SK-N-SH treated with all-trans-retinoic acid at 6 μM for 48 hours (cell line): ENCODE measurements around the gene LRRFIP1.

Source experiments
- CSRNP3 ChIP-seq: fragments of 250-450 bp; sonication (Bioruptor Pico); IDR thresholded peaks from 2 replicates; pipeline ENCODE4 v1.5.1; 2021; ENCODE audit warnings: mild to moderate bottlenecking, moderate library complexity
- ESRRG ChIP-seq: fragments of 250-450 bp; sonication (Bioruptor Pico); IDR thresholded peaks from 2 replicates; pipeline ENCODE4 v1.6.1; 2021; ENCODE audit warnings: mild to moderate bottlenecking
- OSR1 ChIP-seq: fragments of 250-450 bp; sonication (Bioruptor Pico); IDR thresholded peaks from 2 replicates; pipeline ENCODE4 v1.8.0; 2022; ENCODE audit warnings: moderate library complexity, mild to moderate bottlenecking, inconsistent platforms
- ZNF70 ChIP-seq: fragments of 450-650 bp; formaldehyde crosslinking; IDR thresholded peaks from 2 replicates; pipeline ENCODE4 v1.5.0; 2020; ENCODE audit warnings: mild to moderate bottlenecking, moderate library complexity
- TF ChIP-seq, protein P1 (sequence below): fragments of 250-450 bp; sonication (Bioruptor Pico); IDR thresholded peaks from 2 replicates; pipeline ENCODE4 v1.8.0; 2020; ENCODE audit warnings: mild to moderate bottlenecking, moderate library complexity, borderline replicate concordance
- TF ChIP-seq, protein P2 (sequence below): fragments of 250-450 bp; sonication (Bioruptor Pico); IDR thresholded peaks from 2 replicates; pipeline ENCODE4 v1.5.0; 2020; ENCODE audit warnings: mild to moderate bottlenecking, moderate library complexity

DNA sequence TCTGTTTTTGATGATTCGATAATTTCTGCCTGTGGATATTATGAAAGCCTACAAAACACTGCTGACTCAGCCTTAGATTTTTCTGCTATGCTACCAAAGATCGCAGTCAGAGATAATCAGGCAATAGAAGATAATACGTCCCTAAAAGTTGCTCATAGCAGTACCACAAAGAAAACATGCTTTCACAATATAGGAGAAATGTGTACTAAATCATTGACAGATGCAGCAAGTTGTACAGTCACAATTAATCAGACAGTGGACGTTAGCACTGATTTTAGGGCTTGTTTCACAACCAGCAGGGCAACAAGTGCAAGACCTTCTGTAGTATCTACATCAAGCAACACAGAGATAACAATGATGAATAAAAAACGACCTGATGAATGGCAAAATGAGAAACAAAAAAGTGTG, 190.7 kb downstream of the LRRFIP1 start:
- TF ChIP-seq ESRRG (CRISPR knock-in tag), result no peak
- TF ChIP-seq CSRNP3, result no peak
- no peak for TF ChIP-seq ZNF70 (CRISPR knock-in tag)
- TF ChIP-seq, protein P1, sequence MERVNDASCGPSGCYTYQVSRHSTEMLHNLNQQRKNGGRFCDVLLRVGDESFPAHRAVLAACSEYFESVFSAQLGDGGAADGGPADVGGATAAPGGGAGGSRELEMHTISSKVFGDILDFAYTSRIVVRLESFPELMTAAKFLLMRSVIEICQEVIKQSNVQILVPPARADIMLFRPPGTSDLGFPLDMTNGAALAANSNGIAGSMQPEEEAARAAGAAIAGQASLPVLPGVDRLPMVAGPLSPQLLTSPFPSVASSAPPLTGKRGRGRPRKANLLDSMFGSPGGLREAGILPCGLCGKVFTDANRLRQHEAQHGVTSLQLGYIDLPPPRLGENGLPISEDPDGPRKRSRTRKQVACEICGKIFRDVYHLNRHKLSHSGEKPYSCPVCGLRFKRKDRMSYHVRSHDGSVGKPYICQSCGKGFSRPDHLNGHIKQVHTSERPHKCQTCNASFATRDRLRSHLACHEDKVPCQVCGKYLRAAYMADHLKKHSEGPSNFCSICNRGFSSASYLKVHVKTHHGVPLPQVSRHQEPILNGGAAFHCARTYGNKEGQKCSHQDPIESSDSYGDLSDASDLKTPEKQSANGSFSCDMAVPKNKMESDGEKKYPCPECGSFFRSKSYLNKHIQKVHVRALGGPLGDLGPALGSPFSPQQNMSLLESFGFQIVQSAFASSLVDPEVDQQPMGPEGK (CRISPR knock-in tag), result no peak
- no peak for TF ChIP-seq OSR1 (CRISPR knock-in tag)
- TF ChIP-seq, protein P2, sequence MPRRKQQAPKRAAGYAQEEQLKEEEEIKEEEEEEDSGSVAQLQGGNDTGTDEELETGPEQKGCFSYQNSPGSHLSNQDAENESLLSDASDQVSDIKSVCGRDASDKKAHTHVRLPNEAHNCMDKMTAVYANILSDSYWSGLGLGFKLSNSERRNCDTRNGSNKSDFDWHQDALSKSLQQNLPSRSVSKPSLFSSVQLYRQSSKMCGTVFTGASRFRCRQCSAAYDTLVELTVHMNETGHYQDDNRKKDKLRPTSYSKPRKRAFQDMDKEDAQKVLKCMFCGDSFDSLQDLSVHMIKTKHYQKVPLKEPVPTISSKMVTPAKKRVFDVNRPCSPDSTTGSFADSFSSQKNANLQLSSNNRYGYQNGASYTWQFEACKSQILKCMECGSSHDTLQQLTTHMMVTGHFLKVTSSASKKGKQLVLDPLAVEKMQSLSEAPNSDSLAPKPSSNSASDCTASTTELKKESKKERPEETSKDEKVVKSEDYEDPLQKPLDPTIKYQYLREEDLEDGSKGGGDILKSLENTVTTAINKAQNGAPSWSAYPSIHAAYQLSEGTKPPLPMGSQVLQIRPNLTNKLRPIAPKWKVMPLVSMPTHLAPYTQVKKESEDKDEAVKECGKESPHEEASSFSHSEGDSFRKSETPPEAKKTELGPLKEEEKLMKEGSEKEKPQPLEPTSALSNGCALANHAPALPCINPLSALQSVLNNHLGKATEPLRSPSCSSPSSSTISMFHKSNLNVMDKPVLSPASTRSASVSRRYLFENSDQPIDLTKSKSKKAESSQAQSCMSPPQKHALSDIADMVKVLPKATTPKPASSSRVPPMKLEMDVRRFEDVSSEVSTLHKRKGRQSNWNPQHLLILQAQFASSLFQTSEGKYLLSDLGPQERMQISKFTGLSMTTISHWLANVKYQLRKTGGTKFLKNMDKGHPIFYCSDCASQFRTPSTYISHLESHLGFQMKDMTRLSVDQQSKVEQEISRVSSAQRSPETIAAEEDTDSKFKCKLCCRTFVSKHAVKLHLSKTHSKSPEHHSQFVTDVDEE (CRISPR knock-in tag), result no peak
